Measurements from ENCODE around the gene BRDT.
"Not testable (repeated sequence)": the region's sequence is repeated elsewhere in the genome, so short reads cannot be mapped to it uniquely, and the experiment has no call there.

Gene BRDT

DNA sequence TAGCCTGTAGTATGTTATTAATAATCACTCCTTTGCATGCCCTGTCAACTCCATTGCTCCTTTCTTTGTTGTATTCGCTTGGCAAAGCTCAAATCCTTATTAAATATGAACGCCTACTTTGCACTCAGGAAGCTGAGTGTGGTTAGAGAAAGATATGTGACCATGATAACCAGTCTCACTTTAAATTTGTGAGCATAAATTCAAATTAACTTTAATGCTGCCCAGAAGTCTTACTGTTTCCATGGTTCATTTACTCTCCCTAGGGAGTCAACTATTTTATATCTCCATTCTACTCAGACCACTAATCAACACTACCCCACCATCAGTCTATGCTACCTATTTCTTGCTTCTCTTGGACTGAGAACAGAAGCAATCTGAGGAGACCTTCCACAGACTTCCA, 68.5 kb downstream of the BRDT start:
- no peak for DNase-seq (ENCODE audit: low read depth)
- TF ChIP-seq POLR2A (IDR thresholded peaks at IDR 0.05; ENCODE audit: extremely low read depth, insufficient read length) (no peak), MYC (IDR thresholded peaks at IDR 0.05; ENCODE audit: low read depth, low read length) (no peak)
- TF ChIP-seq, protein P1, sequence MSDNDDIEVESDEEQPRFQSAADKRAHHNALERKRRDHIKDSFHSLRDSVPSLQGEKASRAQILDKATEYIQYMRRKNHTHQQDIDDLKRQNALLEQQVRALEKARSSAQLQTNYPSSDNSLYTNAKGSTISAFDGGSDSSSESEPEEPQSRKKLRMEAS (IDR thresholded peaks at IDR 0.05; ENCODE audit: low read depth, low read length): no peak
- TF ChIP-seq, protein P2, sequence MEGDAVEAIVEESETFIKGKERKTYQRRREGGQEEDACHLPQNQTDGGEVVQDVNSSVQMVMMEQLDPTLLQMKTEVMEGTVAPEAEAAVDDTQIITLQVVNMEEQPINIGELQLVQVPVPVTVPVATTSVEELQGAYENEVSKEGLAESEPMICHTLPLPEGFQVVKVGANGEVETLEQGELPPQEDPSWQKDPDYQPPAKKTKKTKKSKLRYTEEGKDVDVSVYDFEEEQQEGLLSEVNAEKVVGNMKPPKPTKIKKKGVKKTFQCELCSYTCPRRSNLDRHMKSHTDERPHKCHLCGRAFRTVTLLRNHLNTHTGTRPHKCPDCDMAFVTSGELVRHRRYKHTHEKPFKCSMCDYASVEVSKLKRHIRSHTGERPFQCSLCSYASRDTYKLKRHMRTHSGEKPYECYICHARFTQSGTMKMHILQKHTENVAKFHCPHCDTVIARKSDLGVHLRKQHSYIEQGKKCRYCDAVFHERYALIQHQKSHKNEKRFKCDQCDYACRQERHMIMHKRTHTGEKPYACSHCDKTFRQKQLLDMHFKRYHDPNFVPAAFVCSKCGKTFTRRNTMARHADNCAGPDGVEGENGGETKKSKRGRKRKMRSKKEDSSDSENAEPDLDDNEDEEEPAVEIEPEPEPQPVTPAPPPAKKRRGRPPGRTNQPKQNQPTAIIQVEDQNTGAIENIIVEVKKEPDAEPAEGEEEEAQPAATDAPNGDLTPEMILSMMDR (IDR thresholded peaks at IDR 0.05; ENCODE audit: low read depth, low read length): no peak
- H3K4me3 ChIP-seq (ENCODE audit: low read depth, low read length): no peak overlapping the region

DNA sequence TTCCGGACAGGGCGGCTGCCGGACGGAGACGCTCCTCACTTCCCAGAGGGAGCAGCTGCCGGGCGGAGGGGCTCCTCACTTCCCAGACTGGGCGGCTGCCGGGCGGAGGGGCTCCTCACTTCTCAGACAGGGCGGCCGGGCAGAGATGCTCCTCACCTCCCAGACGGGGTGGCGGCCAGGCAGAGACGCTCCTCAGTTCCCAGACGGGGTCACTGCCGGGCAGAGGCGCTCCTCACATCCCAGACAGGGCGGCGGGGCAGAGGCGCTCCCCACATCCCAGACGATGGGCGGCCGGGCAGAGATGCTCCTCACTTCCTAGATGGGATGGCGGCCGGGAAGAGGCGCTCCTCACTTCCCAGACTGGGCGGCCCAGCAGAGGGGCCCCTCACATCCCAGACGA, 76.8 kb downstream of the BRDT start:
- DNase-seq (ENCODE audit: low read depth); H3K4me3 ChIP-seq (ENCODE audit: low read depth, low read length): not testable (repeated sequence)

DNA sequence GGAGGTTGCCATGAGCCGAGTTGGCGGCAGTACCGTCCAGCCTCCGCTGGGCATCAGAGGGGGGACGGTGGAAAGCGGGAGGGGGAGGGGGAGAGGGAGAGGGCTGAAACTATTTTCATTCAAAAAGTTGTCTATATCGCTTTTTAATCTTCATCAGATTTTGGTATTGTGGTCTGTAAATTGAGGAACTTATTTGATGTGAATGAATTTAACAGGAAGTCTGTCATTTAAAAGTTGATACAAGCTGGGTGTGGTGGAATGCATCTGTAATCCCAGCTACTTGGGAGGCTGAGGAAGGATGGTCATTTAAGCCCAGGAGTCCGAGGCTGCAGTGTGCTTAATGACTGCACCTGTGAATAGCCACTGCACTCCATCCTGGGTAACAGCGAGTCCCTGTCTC, 77.6 kb downstream of the BRDT start:
- no peak overlapping the region for H3K4me3 ChIP-seq (ENCODE audit: low read depth, low read length)
- DNase-seq (ENCODE audit: low read depth): peak; percentile 7
- TF ChIP-seq, protein P1 (IDR thresholded peaks at IDR 0.05; ENCODE audit: low read depth, low read length): no peak
- no peak for TF ChIP-seq MYC (IDR thresholded peaks at IDR 0.05; ENCODE audit: low read depth, low read length)
- TF ChIP-seq, protein P2 (IDR thresholded peaks at IDR 0.05; ENCODE audit: low read depth, low read length): no peak
- TF ChIP-seq POLR2A (IDR thresholded peaks at IDR 0.05; ENCODE audit: extremely low read depth, insufficient read length): no peak

DNA sequence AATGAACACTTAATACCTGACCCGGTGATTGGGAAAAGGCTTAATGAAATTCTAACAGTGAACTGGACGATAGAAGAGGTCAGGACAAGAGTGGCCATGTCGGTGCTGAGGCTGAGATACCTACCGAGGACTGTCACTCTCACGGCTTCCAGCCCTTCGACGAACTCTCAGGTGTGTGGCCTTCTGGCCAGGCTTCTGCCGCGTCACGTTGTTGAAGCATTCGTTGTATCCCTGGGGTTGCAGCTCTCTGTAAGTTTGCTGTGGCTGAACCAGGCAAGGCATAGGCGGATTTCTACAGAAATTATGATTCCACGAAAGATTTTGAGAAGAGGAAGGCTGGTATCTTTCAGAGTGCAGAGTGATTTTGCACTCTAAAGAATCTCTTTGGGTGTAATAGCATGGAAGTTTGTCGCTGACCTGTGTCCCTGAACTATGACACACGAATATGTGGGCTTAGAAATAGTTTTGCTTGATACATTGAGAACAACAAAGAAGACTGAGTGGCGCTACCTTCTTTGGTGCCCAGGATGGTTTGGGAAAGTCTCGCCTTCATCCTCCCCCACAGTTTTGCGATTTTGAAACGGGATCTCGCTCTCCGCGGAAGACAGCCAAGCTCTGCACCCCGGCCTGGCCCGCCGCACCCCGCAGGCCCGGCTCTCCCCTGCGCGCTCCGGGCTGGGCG, 80.2 kb downstream of the BRDT start:
- no peak for DNase-seq (ENCODE audit: low read depth)
- H3K4me3 ChIP-seq (ENCODE audit: low read depth, low read length): peak overlapping the region; percentile 38
- TF ChIP-seq MYC (IDR thresholded peaks at IDR 0.05; ENCODE audit: low read depth, low read length) (no peak), POLR2A (IDR thresholded peaks at IDR 0.05; ENCODE audit: extremely low read depth, insufficient read length) (no peak)
- TF ChIP-seq, protein P2 (IDR thresholded peaks at IDR 0.05; ENCODE audit: low read depth, low read length): no peak
- TF ChIP-seq, protein P1 (IDR thresholded peaks at IDR 0.05; ENCODE audit: low read depth, low read length): no peak

DNA sequence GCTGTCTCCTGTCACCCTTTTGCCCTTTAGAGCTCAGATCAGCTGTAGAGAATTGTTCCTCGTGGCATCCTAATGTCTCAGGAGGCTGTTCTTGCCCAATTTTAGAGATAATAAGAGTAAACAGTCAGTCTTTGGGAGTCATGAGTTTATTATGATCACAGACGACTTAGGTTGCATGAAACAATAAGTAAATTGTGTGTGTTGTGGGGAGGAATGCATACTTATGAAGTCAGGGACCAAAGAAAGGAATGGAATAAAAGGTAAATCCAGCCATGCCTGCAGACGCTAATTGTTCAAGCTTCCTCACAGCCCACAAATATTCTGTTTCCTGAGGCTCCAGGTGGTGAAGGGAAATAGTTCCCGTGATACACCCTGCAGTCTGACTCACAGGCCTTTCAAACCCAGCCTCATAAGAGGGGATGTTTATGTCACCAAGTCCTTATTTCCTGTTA, 81.5 kb downstream of the BRDT start:
- peak; percentile 65 for DNase-seq (ENCODE audit: low read depth)
- TF ChIP-seq POLR2A (IDR thresholded peaks at IDR 0.05; ENCODE audit: extremely low read depth, insufficient read length): no peak
- TF ChIP-seq MYC (IDR thresholded peaks at IDR 0.05; ENCODE audit: low read depth, low read length): no peak
- TF ChIP-seq, protein P2 (IDR thresholded peaks at IDR 0.05; ENCODE audit: low read depth, low read length): no peak
- TF ChIP-seq, protein P1 (IDR thresholded peaks at IDR 0.05; ENCODE audit: low read depth, low read length): no peak
- peak overlapping the region; percentile 51 for H3K4me3 ChIP-seq (ENCODE audit: low read depth, low read length)

DNA sequence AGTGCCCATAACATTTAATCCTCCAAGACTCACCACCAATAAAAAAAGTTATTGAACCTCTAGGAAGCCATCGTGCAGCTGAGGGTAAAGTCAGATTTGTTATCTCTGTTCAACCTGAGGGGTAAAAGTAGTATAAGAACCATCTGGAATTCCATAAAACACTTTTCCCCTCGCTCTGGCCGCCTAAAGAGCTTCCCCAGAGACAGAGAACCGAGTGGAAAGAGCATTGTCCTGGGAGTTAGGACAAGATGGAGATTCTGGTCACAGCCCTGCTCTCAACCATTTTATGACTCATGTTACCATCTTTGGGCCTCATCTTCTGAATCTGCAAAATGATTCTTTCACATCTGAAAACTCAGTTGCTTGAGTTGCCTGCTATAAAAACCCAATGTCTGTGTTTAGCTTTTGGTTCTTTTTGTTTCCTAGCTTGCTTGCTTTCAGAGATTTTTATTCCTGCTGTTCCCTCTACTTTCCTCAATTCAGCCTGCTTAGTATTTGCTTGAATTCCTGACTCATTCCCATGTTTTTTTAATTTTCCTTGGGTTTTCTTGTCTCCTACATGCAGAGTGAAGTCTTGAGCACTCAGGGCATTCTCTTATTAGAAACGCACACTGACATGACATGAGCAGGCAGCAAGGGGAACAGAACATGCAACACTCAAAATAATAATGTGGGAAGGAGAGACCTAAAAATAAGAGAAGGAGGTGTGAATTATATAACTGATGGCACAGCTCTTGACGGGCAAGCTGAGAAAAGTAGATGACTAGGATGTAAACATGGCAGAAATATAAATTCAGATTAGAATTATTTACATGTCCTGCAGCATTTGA, 82.3 kb downstream of the BRDT start:
- H3K4me3 ChIP-seq (ENCODE audit: low read depth, low read length): no peak overlapping the region
- peak; percentile 8 for DNase-seq (ENCODE audit: low read depth)
- TF ChIP-seq, protein P1 (IDR thresholded peaks at IDR 0.05; ENCODE audit: low read depth, low read length): no peak
- TF ChIP-seq, protein P2 (IDR thresholded peaks at IDR 0.05; ENCODE audit: low read depth, low read length): no peak
- TF ChIP-seq MYC (IDR thresholded peaks at IDR 0.05; ENCODE audit: low read depth, low read length) (no peak), POLR2A (IDR thresholded peaks at IDR 0.05; ENCODE audit: extremely low read depth, insufficient read length) (no peak)
